IMR-90 (cell line): ENCODE results near the gene NR2F2. TPM values are rescaled to one million over a fixed set of nuclear protein-coding genes. Genes with fewer than 3 reads are reported as not detected.
A peak's percentile ranks its signal among the peaks of the same experiment; 100 is the strongest.

Source experiments
- ATAC-seq: fragments of 200-7000 bp; cut with Tn5 transposase; 2 replicates; pipeline ENCODE4 v1.9.1; 2020; ENCODE audit warnings: low read depth, mild to moderate bottlenecking, moderate library complexity
- BruUV-seq: library from RNA; stranded (reverse); fragments of 400-500 nt; replicated peaks from 2 replicates; lab custom pipeline; 2021; lab: Mats Ljungman, UMichigan
- CTCF ChIA-PET: fragments of 300-600 bp; formaldehyde crosslinking; extraction: SDS; loops from one replicate; lab custom pipeline; 2021; ENCODE audit warnings: antibody characterized with exemption; lab: Yijun Ruan, JAX
- POLR2A ChIA-PET: fragments of 300-600 bp; sonication (Branson Sonifier 250); formaldehyde crosslinking; loops from one replicate; lab custom pipeline; 2022; ENCODE audit warnings: antibody characterized with exemption; ENCODE audit not compliant: unreplicated experiment; lab: Charles Lee
- DNase-seq: peaks from one replicate; pipeline ENCODE4 v3.0.0; 2013
- H2AFZ ChIP-seq: replicated peaks from 2 replicates; pipeline ENCODE3; 2013; ENCODE audit warnings: low read length, mild to moderate bottlenecking; ENCODE audit not compliant: poor library complexity
- H2AK5ac ChIP-seq: 2 replicates; pipeline ENCODE4 v1.6.1; 2013; ENCODE audit warnings: low read depth, low read length, inconsistent platforms
- H2AK9ac ChIP-seq: replicated peaks from 2 replicates; pipeline ENCODE3; 2013; ENCODE audit warnings: mild to moderate bottlenecking, low read depth, low read length, moderate library complexity; ENCODE audit not compliant: poor library complexity
- H2BK120ac ChIP-seq: 2 replicates; pipeline ENCODE4 v1.6.1; 2013; ENCODE audit warnings: low read depth, low read length, inconsistent platforms
- H2BK15ac ChIP-seq: 3 replicates; pipeline ENCODE4 v1.6.1; 2013; ENCODE audit warnings: low read depth, low read length, inconsistent platforms
- H2BK20ac ChIP-seq: 2 replicates; pipeline ENCODE4 v1.6.1; 2013; ENCODE audit warnings: low read depth, mild to moderate bottlenecking, inconsistent platforms, low read length, moderate library complexity
- H2BK5ac ChIP-seq: 2 replicates; pipeline ENCODE4 v1.6.1; 2013; ENCODE audit warnings: mild to moderate bottlenecking, low read depth, low read length, inconsistent platforms; ENCODE audit not compliant: poor library complexity, severe bottlenecking
- H3K14ac ChIP-seq: replicated peaks from 2 replicates; pipeline ENCODE4 v1.6.1; 2013; ENCODE audit warnings: low read depth, low read length, inconsistent platforms
- H3K18ac ChIP-seq: 2 replicates; pipeline ENCODE4 v1.6.1; 2013; ENCODE audit warnings: low read depth, low read length, control low read depth
- H3K23ac ChIP-seq: 2 replicates; pipeline ENCODE4 v1.6.1; 2013; ENCODE audit warnings: low read depth, low read length, inconsistent platforms
- H3K27ac ChIP-seq: 2 replicates; pipeline ENCODE4 v1.5.1; 2013; ENCODE audit warnings: mild to moderate bottlenecking, control low read depth, low read length; ENCODE audit not compliant: insufficient read depth
- H3K27me3 ChIP-seq: 2 replicates; pipeline ENCODE4 v1.6.1; 2013; ENCODE audit warnings: low read length; ENCODE audit not compliant: control insufficient read depth, insufficient read depth
- H3K36me3 ChIP-seq: 2 replicates; pipeline ENCODE4 v1.6.1; 2013; ENCODE audit warnings: low read length, mixed read lengths; ENCODE audit not compliant: control insufficient read depth, insufficient read depth
- H3K4ac ChIP-seq: 2 replicates; pipeline ENCODE4 v1.6.1; 2013; ENCODE audit warnings: low read depth, low read length, inconsistent platforms
- H3K4me1 ChIP-seq: 2 replicates; pipeline ENCODE4 v1.6.1; 2013; ENCODE audit warnings: low read length, mixed read lengths; ENCODE audit not compliant: control insufficient read depth, insufficient read depth
- H3K4me2 ChIP-seq: 2 replicates; pipeline ENCODE4 v1.6.1; 2013; ENCODE audit warnings: low read depth, mild to moderate bottlenecking, control low read depth, low read length, moderate library complexity
- H3K4me3 ChIP-seq: 2 replicates; pipeline ENCODE4 v1.5.1; 2013; ENCODE audit warnings: low read depth, mild to moderate bottlenecking, control low read depth, low read length, moderate library complexity; ENCODE audit not compliant: insufficient read depth
- H3K56ac ChIP-seq: 2 replicates; pipeline ENCODE4 v1.6.1; 2013; ENCODE audit warnings: low read length, inconsistent platforms; ENCODE audit not compliant: insufficient read depth; ENCODE audit errors: extremely low read depth
- H3K79me1 ChIP-seq, 2 experiments: 2 replicates each; pipeline ENCODE4 v1.6.1; 2013; ENCODE audit warnings: low read length in 2 of 2, inconsistent platforms in 1 of 2, low read depth in 1 of 2
- H3K9ac ChIP-seq: 2 replicates; pipeline ENCODE4 v1.6.1; 2013; ENCODE audit warnings: low read depth, low read length, control low read depth
- H3K9me1 ChIP-seq: 2 replicates; pipeline ENCODE4 v1.6.1; 2013; ENCODE audit warnings: low read length, inconsistent platforms; ENCODE audit not compliant: insufficient read depth
- H3K9me3 ChIP-seq: 2 replicates; pipeline ENCODE4 v1.6.1; 2013; ENCODE audit warnings: low read length; ENCODE audit not compliant: control insufficient read depth, insufficient read depth
- H4K20me1 ChIP-seq: 2 replicates; pipeline ENCODE4 v1.6.1; 2013; ENCODE audit warnings: low read length, inconsistent platforms; ENCODE audit not compliant: insufficient read depth
- H4K5ac ChIP-seq: 2 replicates; pipeline ENCODE4 v1.6.1; 2013; ENCODE audit warnings: mild to moderate bottlenecking, low read depth, low read length, control low read depth
- H4K8ac ChIP-seq, 2 experiments: 2 replicates each; pipeline ENCODE4 v1.6.1; 2013; ENCODE audit warnings: low read depth in 2 of 2, low read length in 2 of 2, control low read depth in 1 of 2, inconsistent platforms in 1 of 2
- H4K91ac ChIP-seq: 2 replicates; pipeline ENCODE4 v1.6.1; 2013; ENCODE audit warnings: low read depth, low read length, inconsistent platforms; ENCODE audit not compliant: insufficient read depth
- BHLHE40 ChIP-seq: fragments of 150-350 bp; IDR thresholded peaks from 2 replicates; pipeline ENCODE4 v1.6.1; 2016; ENCODE audit warnings: mild to moderate bottlenecking, low read depth, low read length
- MAFK ChIP-seq: IDR thresholded peaks from 2 replicates; pipeline ENCODE4 v1.6.1; 2012; ENCODE audit warnings: low read depth, low read length, improper control_type of control experiment
- MAZ ChIP-seq: IDR thresholded peaks from 2 replicates; pipeline ENCODE4 v1.6.1; 2012; ENCODE audit warnings: low read depth, mild to moderate bottlenecking, low read length, improper control_type of control experiment, moderate library complexity, borderline replicate concordance
- MXI1 ChIP-seq: IDR thresholded peaks from 2 replicates; pipeline ENCODE4 v1.6.1; 2012; ENCODE audit warnings: low read depth, mild to moderate bottlenecking, low read length, moderate library complexity, borderline replicate concordance
- NFE2L2 ChIP-seq: fragments of 150-350 bp; IDR thresholded peaks from 2 replicates; pipeline ENCODE4 v1.6.1; 2016; ENCODE audit warnings: low read depth, mild to moderate bottlenecking, low read length
- POLR2A ChIP-seq: IDR thresholded peaks from 2 replicates; pipeline ENCODE4 v1.6.1; 2012; ENCODE audit warnings: mild to moderate bottlenecking, low read depth, low read length
- WGBS, 2 experiments: methylation state at CpG; one replicate each; pipeline versions ENCODE4 v1.1.5 to v1.1.7; 2013; ENCODE audit warnings: missing lambda C conversion rate in 2 of 2; ENCODE audit not compliant: insufficient read length in 1 of 2; ENCODE audit errors: extremely low coverage in 2 of 2; 5-methylcytosine and 5-hydroxymethylcytosine counted together
- dilution Hi-C: fragments of 300-500 bp; cut with HindIII; formaldehyde crosslinking; loops from one replicate; pipeline ENCODE4 v1.14.3; 2018; ENCODE audit warnings: low sequenced_read_pairs; ENCODE audit not compliant: unreplicated experiment
- in situ Hi-C: fragments of 300-500 bp; cut with MboI; formaldehyde crosslinking; loops from 3 replicates; pipeline ENCODE4 v1.14.3; 2019; ENCODE audit warnings: low sequenced_read_pairs, inconsistent platforms, mixed read lengths
- intact Hi-C: fragments of 100-400 bp; cut with micrococcal nuclease; formaldehyde crosslinking; loops from 2 replicates; pipeline ENCODE4 v1.10.0; 2022
- polyA plus RNA-seq, 3 experiments: library from polyadenylated mRNA; depleted of rRNA; stranded (reverse); fragments of >200 nt; gene quantifications; 2 replicates each; pipeline ENCODE4 v1.2.3, GENCODE V29; 2012; ENCODE audit warnings: low replicate concordance in 1 of 3
- total RNA-seq: library from RNA; depleted of rRNA; stranded (reverse); fragments of >200 nt; gene quantifications from 2 replicates; pipeline ENCODE4 v1.2.3, GENCODE V29; 2012

The NR2F2 gene
- total and polyA plus RNA-seq, 2 of the 4 experiments (the other 2 are of a cell fraction): 20.3 to 161 TPM

DNA sequence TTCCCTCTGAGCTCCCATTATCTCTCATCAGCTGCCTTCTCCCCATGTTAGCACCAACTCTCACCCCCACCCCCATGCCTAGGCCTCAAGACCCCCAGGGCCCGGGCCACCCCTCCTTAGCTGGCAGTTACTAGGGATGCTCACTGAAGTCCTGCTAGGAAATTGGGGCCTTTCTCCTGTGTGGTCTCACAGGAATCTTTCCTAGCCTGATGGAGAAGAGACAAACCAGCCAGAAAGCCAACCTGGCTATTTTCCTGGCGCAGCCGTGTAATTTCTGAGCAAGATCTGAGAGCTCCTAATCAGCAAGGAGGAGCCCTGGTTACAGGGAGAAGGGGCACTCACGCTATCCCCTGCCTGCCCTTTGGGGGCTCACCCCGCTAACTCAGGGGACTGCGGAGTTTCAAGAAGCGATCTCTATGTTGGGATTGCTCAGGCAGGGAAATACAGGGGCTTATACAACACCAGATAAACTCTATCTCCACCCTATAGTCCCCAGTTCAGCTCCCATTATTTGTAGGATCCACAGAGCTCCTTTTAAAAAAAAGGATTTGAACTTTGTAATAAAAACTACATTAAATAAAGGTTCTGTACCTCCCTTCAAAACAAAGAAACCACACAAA lies 25.2 kb downstream of the NR2F2 start:
- H2AK9ac ChIP-seq: no peak overlapping the region
- no peak overlapping the region for H3K4ac ChIP-seq
- ChIA-PET CTCF (interaction anchor here (0.6 to 1.6 kb wide), 5 partner anchors 9 to 1331 kb away, joined by 3 to 7 read pairs (median 5); no protein-coding TSS in a partner anchor), POLR2A (no interaction called here)
- no peak for TF ChIP-seq NFE2L2
- no peak for TF ChIP-seq MAFK
- no peak for TF ChIP-seq POLR2A
- no peak for TF ChIP-seq BHLHE40
- no peak for TF ChIP-seq MAZ
- TF ChIP-seq MXI1: no peak
- H2BK20ac ChIP-seq: no peak overlapping the region
- no CpG with 5 or more reads among the region's 7 CpGs for WGBS, 2 experiments
- H3K23ac ChIP-seq: no peak overlapping the region
- no peak for ATAC-seq
- H4K8ac ChIP-seq: no peak overlapping the region
- H3K56ac ChIP-seq: no peak overlapping the region
- no TSS peak for BruUV-seq
- H2AK5ac ChIP-seq: 0 out of 2 replicates have a peak overlapping the region, but pooled peaks have one; percentile 31
- intact Hi-C loops: loop anchor here (2.0 to 10.0 kb wide), 3 partner anchors 107 to 1939 kb away; no protein-coding TSS in a partner anchor
- in situ Hi-C loops: no loop called here
- H3K79me1 ChIP-seq: peaks cover 19 to 59% of the 10 kb centered on the region in 2 experiments
- H3K4me3 ChIP-seq: no peak overlapping the region
- no peaks in the 10 kb centered on the region for H3K9me3 ChIP-seq
- no peak overlapping the region for H3K18ac ChIP-seq
- H2AFZ ChIP-seq: no peak overlapping the region
- H2BK120ac ChIP-seq: no peak overlapping the region
- no peak for DNase-seq
- H3K9me1 ChIP-seq: no peaks in the 10 kb centered on the region
- H3K14ac ChIP-seq: no peak overlapping the region
- dilution Hi-C loops: no loop called here
- H3K9ac ChIP-seq: peak overlapping the region; percentile 48; the same call in 1 of the 2 replicates
- no peak overlapping the region for H4K91ac ChIP-seq
- peaks cover 7% of the 10 kb centered on the region; the same call in 1 of the 2 replicates for H3K36me3 ChIP-seq
- H3K4me2 ChIP-seq: peak overlapping the region; percentile 60; the same call in 1 of the 2 replicates
- H4K5ac ChIP-seq: no peak overlapping the region; the same call in 1 of the 2 replicates
- H2BK5ac ChIP-seq: no peak overlapping the region
- H4K20me1 ChIP-seq: no peaks in the 10 kb centered on the region
- H3K27me3 ChIP-seq: no peaks in the 10 kb centered on the region
- peaks cover 14% of the 10 kb centered on the region; the same call in 1 of the 2 replicates for H3K4me1 ChIP-seq
- H2BK15ac ChIP-seq: no peak overlapping the region
- H3K27ac ChIP-seq: no peak overlapping the region
